UCSD-AML1 (cell line): ENCODE results near the gene LNPEP.

Experiments used
- DNase-seq: peaks from one replicate; lab custom pipeline; 2025; ENCODE audit not compliant: unreplicated experiment; lab: John Stamatoyannopoulos, UW

The LNPEP gene

GRCh38 chr5:96995419-96995818 is 59.5 kb downstream of the LNPEP start:
- DNase-seq, result no peak

- no peak for DNase-seq
Measured at GRCh38 chr5:96997265-96997859, 61.5 kb downstream of the LNPEP start.

GRCh38 chr5:96999856-97000255 is 64.0 kb downstream of the LNPEP start:
- no peak for DNase-seq

- no peak for DNase-seq
Measured at GRCh38 chr5:97000391-97000790, 64.5 kb downstream of the LNPEP start.

- DNase-seq, result no peak
Measured at GRCh38 chr5:97002983-97003382, 67.1 kb downstream of the LNPEP start.

GRCh38 chr5:97004423-97005060 is 68.7 kb downstream of the LNPEP start:
- DNase-seq, result no peak

GRCh38 chr5:97006454-97007060 is 70.7 kb downstream of the LNPEP start:
- DNase-seq, result no peak

- DNase-seq, result no peak
Measured at GRCh38 chr5:97009212-97009898, 73.5 kb downstream of the LNPEP start.

- DNase-seq, result no peak
Measured at GRCh38 chr5:97009921-97010320, 74.0 kb downstream of the LNPEP start.

GRCh38 chr5:97010606-97011005 is 74.7 kb downstream of the LNPEP start:
- no peak for DNase-seq

- DNase-seq, result no peak
Measured at GRCh38 chr5:97011567-97011966, 75.7 kb downstream of the LNPEP start.

- DNase-seq, result no peak
Measured at GRCh38 chr5:97019435-97020117, 83.7 kb downstream of the LNPEP start.

GRCh38 chr5:97021416-97021815 is 85.5 kb downstream of the LNPEP start:
- no peak for DNase-seq

GRCh38 chr5:97022898-97023297 is 87.0 kb downstream of the LNPEP start:
- DNase-seq, result no peak

- no peak for DNase-seq
Measured at GRCh38 chr5:97026721-97027120, 90.8 kb downstream of the LNPEP start.

- DNase-seq, result no peak
Measured at GRCh38 chr5:97037819-97038218, 101.9 kb downstream of the LNPEP start.

- no peak for DNase-seq
Measured at GRCh38 chr5:97041239-97041638, 105.4 kb downstream of the LNPEP start.

GRCh38 chr5:97042996-97043395 is 107.1 kb downstream of the LNPEP start:
- DNase-seq, result no peak

- no peak for DNase-seq
Measured at GRCh38 chr5:97043511-97043910, 107.6 kb downstream of the LNPEP start.

GRCh38 chr5:97044052-97044451 is 108.2 kb downstream of the LNPEP start:
- DNase-seq, result peak; percentile 16

GRCh38 chr5:97046270-97046982 is 110.5 kb downstream of the LNPEP start:
- DNase-seq, result no peak
